ENCODE results near the gene GABBR2.

The GABBR2 gene

GRCh38 chr9:98550206-98550820, 158.4 kb downstream of the GABBR2 start:
- no peak overlapping the region for H3K4me3 ChIP-seq (ENCODE audit: low read length)
- no peak for TF ChIP-seq CTCF (conservative IDR thresholded peaks at IDR 0.05; ENCODE audit: low read length)
- DNase-seq (ENCODE audit: low read depth) = no peak

DNA sequence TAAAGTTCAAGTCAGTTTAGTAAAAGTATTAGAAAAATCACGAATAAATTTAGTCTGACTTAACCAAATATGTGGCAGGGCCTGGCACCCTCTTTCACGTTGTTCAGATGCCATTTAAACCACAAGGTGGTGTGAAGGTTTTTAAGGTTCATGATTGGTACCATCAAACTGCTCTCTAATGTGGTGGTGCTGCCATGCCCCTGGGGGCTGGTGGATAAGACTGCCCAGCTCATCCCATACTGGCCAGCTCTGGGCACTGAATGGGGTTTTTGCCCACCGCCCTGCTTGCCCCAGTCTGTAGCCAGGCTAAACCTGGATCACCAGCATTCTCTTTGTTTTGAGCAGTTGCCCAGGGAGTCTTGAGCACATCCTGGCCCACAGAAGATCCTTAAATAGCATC, 159.3 kb downstream of the GABBR2 start:
- TF ChIP-seq CTCF (conservative IDR thresholded peaks at IDR 0.05; ENCODE audit: low read length) = no peak
- H3K4me3 ChIP-seq (ENCODE audit: low read length) = no peak overlapping the region
- peak; percentile 21 for DNase-seq (ENCODE audit: low read depth)

- no peak for DNase-seq (ENCODE audit: low read depth)
- H3K4me3 ChIP-seq (ENCODE audit: low read length) = no peak overlapping the region
- no peak for TF ChIP-seq CTCF (conservative IDR thresholded peaks at IDR 0.05; ENCODE audit: low read length)
Measured at GRCh38 chr9:98547606-98548005, 161.1 kb downstream of the GABBR2 start.

DNA sequence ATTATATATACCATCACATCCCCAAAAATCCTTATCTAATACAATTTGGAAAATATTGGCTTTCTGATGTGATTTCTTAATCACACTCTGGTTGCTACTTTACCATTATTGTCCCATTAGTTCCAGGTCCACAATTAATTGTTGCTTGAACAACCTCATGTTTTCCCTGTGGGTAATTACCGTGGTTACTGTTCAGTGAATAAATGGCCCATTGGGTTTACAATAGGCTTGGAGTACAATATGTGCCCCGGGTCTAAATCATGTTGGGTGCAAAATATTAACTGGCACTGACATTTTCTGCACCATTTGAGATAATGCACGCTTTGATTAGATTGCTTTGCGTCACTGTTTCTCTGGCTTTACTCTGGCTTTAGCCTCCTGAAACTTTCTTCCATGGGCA, 163.7 kb downstream of the GABBR2 start:
- TF ChIP-seq CTCF (conservative IDR thresholded peaks at IDR 0.05; ENCODE audit: low read length) = no peak
- no peak overlapping the region for H3K4me3 ChIP-seq (ENCODE audit: low read length)
- DNase-seq (ENCODE audit: low read depth) = no peak

GRCh38 chr9:98541684-98542230, 167.0 kb downstream of the GABBR2 start:
- H3K4me3 ChIP-seq (ENCODE audit: low read length) = no peak overlapping the region
- TF ChIP-seq CTCF (conservative IDR thresholded peaks at IDR 0.05; ENCODE audit: low read length) = no peak
- no peak for DNase-seq (ENCODE audit: low read depth)

DNA sequence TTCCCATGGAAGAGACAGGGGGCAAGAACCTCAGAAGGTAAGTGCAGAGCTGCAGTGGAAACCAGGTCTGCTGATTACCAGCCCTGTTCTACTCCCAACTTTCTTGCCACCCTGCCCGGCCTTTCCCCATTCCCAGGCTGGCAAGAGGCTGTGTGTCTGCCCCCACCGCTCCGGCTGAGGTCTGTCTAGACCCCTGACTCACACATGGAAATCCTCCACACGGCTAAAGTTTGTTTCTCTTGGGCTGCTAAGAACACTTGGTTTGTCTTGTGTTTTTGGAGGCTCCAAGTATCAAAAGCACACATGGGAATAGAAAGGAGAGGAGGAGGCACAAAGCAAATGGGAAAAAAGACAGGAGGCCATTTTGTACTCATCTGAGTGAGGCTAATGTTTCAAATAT, 168.3 kb downstream of the GABBR2 start:
- no peak for TF ChIP-seq CTCF (conservative IDR thresholded peaks at IDR 0.05; ENCODE audit: low read length)
- DNase-seq (ENCODE audit: low read depth) = no peak
- H3K4me3 ChIP-seq (ENCODE audit: low read length) = no peak overlapping the region

- no peak overlapping the region for H3K4me3 ChIP-seq (ENCODE audit: low read length)
- TF ChIP-seq CTCF (conservative IDR thresholded peaks at IDR 0.05; ENCODE audit: low read length) = no peak
- DNase-seq (ENCODE audit: low read depth) = no peak
Measured at GRCh38 chr9:98539954-98540353, 168.8 kb downstream of the GABBR2 start.

All from AG10803 (cell line).